Measurements from ENCODE around the gene VPREB3. TPM values are rescaled to one million over a fixed set of nuclear protein-coding genes. Genes with fewer than 3 reads are reported as not detected.
A peak's percentile ranks its signal among the peaks of the same experiment; 100 is the strongest.

The VPREB3 gene
- total and polyA plus RNA-seq, 10 of the 15 experiments (the other 5 are each of a cell fraction or from before 2014, with no cell fraction given), result 0.75 to 79.5 (median 23.8) TPM

DNA sequence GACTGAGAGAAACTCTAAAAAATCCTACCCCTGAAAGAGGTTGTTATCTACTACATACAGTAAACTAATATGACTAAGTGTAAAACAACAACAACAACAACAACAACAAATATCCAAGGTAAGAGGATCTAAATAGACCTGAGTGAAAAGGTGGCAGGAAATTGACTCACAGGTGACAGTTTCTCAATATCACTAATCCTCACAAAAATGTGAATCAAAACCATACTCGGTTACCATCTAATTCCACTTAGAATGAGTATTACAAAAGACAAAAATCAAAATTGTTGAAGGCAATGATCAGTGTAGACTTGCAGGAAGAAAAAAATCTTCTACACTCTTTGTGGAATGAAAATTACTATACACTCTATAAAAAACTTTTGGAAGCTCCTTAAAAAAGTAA lies 46.0 kb downstream of the VPREB3 start:
- no peak; the same call in 1 of the 3 replicates for ATAC-seq
- Histone ChIP-seq H3K79me2 (ENCODE audit: control insufficient read depth, insufficient read depth, low read length) (no peaks in the 10 kb centered on the region), H2AFZ (ENCODE audit: control insufficient read depth, low read depth, low read length) (no peak overlapping the region), H3K27ac (ENCODE audit: control insufficient read depth, insufficient read depth) (peak overlapping the region; percentile 28; the same call in 1 of the 2 replicates), H3K4me1 (ENCODE audit: control insufficient read depth, insufficient read depth, low read length) (0 out of 2 replicates have a peak, but pooled peaks cover 9% of the 10 kb centered on the region), H4K20me1 (ENCODE audit: control insufficient read depth, insufficient read depth) (no peaks in the 10 kb centered on the region), H3K36me3 (ENCODE audit: control insufficient read depth in 2 of 2, insufficient read depth in 2 of 2, low read length in 1 of 2) (peaks cover 9 to 25% of the 10 kb centered on the region in 2 experiments; a peak in 3 of 4 replicates), H3K4me3 (no peak overlapping the region), H3K9ac (ENCODE audit: control insufficient read depth, insufficient read depth, low read length) (no peak overlapping the region), H3K4me2 (ENCODE audit: control insufficient read depth, insufficient read depth) (peak overlapping the region; percentile 19; the same call in 1 of the 2 replicates), H3K9me3 (replicated peaks; ENCODE audit: control insufficient read depth, insufficient read depth, low read length) (no peaks in the 10 kb centered on the region), H3K27me3 (replicated peaks in 1 of 2; ENCODE audit: control insufficient read depth in 2 of 2, insufficient read depth in 2 of 2, low read length in 1 of 2) (no peaks in the 10 kb centered on the region)
- no peak for FAIRE-seq
- BruUV-seq (replicated peaks), result no TSS peak
- in situ Hi-C loops (cut with MboI), result no loop called here
- CTCF ChIA-PET, result no interaction called here
- RAD21 ChIA-PET (ENCODE audit: unreplicated experiment), result no interaction called here
- no peak for DNase-seq (ENCODE audit: low read depth, low spot score)
- POLR2A ChIA-PET, result no interaction called here
- intact Hi-C loops (cut with micrococcal nuclease; ENCODE audit: unreplicated experiment), result no loop called here
- SMC1A ChIA-PET (ENCODE audit: uncharacterized antibody, unreplicated experiment), result no interaction called here
- 3% methylated on average over 1 of the region's 1 CpG for WGBS (ENCODE audit: insufficient coverage, insufficient replicate concordance, low lambda C conversion rate, missing lambda C conversion rate)
- TF ChIP-seq, protein P1, sequence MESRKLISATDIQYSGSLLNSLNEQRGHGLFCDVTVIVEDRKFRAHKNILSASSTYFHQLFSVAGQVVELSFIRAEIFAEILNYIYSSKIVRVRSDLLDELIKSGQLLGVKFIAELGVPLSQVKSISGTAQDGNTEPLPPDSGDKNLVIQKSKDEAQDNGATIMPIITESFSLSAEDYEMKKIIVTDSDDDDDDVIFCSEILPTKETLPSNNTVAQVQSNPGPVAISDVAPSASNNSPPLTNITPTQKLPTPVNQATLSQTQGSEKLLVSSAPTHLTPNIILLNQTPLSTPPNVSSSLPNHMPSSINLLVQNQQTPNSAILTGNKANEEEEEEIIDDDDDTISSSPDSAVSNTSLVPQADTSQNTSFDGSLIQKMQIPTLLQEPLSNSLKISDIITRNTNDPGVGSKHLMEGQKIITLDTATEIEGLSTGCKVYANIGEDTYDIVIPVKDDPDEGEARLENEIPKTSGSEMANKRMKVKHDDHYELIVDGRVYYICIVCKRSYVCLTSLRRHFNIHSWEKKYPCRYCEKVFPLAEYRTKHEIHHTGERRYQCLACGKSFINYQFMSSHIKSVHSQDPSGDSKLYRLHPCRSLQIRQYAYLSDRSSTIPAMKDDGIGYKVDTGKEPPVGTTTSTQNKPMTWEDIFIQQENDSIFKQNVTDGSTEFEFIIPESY (IDR thresholded peaks at IDR 0.05), result no peak
- peak; percentile 61; the same call in 1 of the 2 replicates for TF ChIP-seq CREM (IDR thresholded peaks at IDR 0.05; ENCODE audit: low read depth)
- TF ChIP-seq EED (IDR thresholded peaks at IDR 0.05; ENCODE audit: low read depth), result 0 out of 2 replicates have a peak, but pooled peaks have one; percentile 20
- TF ChIP-seq IRF4 (IDR thresholded peaks at IDR 0.05; ENCODE audit: low read depth, low read length), result peak; percentile 46; the same call in 1 of the 2 replicates
- TF ChIP-seq ASH2L (IDR thresholded peaks at IDR 0.05; ENCODE audit: borderline replicate concordance, low read depth), result no peak
- TF ChIP-seq TCF7 (IDR thresholded peaks at IDR 0.05; ENCODE audit: borderline replicate concordance), result no peak
- TF ChIP-seq NFIC (IDR thresholded peaks at IDR 0.05; ENCODE audit: low read depth, low read length), result peak; percentile 85; the same call in 1 of the 2 replicates
- peak; percentile 65 for TF ChIP-seq RUNX3 (IDR thresholded peaks at IDR 0.05; ENCODE audit: low read length)
- peak; percentile 97 for TF ChIP-seq JUNB (IDR thresholded peaks at IDR 0.05)
- TF ChIP-seq ZSCAN29 (IDR thresholded peaks at IDR 0.05), result no peak
- TF ChIP-seq GABPA (IDR thresholded peaks at IDR 0.05; ENCODE audit: low read depth), result peak; percentile 45; the same call in 1 of the 2 replicates
- TF ChIP-seq FOXM1 (IDR thresholded peaks at IDR 0.05; ENCODE audit: low read depth, low read length), result peak; percentile 77; the same call in 1 of the 2 replicates
- TF ChIP-seq EP300 (IDR thresholded peaks at IDR 0.05; ENCODE audit: borderline replicate concordance in 1 of 2, control insufficient read depth in 1 of 2, low read depth in 2 of 2, low read length in 2 of 2), result peak in 1 of 2 experiments; percentile 65; a peak in 1 of 4 replicates
- no peak for TF ChIP-seq PBX3 (IDR thresholded peaks at IDR 0.05; ENCODE audit: insufficient replicate concordance, low read depth, low read length)
- TF ChIP-seq, protein P2, sequence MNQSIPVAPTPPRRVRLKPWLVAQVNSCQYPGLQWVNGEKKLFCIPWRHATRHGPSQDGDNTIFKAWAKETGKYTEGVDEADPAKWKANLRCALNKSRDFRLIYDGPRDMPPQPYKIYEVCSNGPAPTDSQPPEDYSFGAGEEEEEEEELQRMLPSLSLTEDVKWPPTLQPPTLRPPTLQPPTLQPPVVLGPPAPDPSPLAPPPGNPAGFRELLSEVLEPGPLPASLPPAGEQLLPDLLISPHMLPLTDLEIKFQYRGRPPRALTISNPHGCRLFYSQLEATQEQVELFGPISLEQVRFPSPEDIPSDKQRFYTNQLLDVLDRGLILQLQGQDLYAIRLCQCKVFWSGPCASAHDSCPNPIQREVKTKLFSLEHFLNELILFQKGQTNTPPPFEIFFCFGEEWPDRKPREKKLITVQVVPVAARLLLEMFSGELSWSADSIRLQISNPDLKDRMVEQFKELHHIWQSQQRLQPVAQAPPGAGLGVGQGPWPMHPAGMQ (IDR thresholded peaks at IDR 0.05; ENCODE audit: borderline replicate concordance), result no peak
- 0 out of 4 replicates have a peak, but pooled peaks of 1 of the 2 experiments have one; percentile 17 for TF ChIP-seq ETV6 (conservative IDR thresholded peaks at IDR 0.05 in 1 of 2, IDR thresholded peaks at IDR 0.05 in 1 of 2; ENCODE audit: borderline replicate concordance in 1 of 2, low read depth in 1 of 2)
- TF ChIP-seq MTA3 (IDR thresholded peaks at IDR 0.05; ENCODE audit: borderline replicate concordance, low read length), result no peak
- TF ChIP-seq NR2F1 (conservative IDR thresholded peaks at IDR 0.05), result no peak
- TF ChIP-seq TARDBP (IDR thresholded peaks at IDR 0.05; ENCODE audit: borderline replicate concordance), result no peak
- TF ChIP-seq KLF5 (IDR thresholded peaks at IDR 0.05; ENCODE audit: partially characterized antibody), result no peak
- no peak for TF ChIP-seq IKZF1 (conservative IDR thresholded peaks at IDR 0.05)
- TF ChIP-seq JUND (IDR thresholded peaks at IDR 0.05; ENCODE audit: low read depth, low read length), result no peak
- no peak for TF ChIP-seq MTA2 (IDR thresholded peaks at IDR 0.05; ENCODE audit: low read depth)

Measured in GM12878 (cell line).